Mononuclear cell (primary cell): Measurements from ENCODE around the gene ACLY. TPM values are rescaled to one million over a fixed set of nuclear protein-coding genes. Genes with fewer than 3 reads are reported as not detected.

Source experiments
- H3K27me3 ChIP-seq: 2 replicates; pipeline ENCODE4 v1.6.0; 2011; ENCODE audit warnings: low read length, control low read depth; ENCODE audit not compliant: insufficient read depth
- H3K4me1 ChIP-seq: 2 replicates; pipeline ENCODE4 v1.5.1; 2011; ENCODE audit warnings: mild to moderate bottlenecking, low read length, control low read depth; ENCODE audit not compliant: insufficient read depth
- H3K4me3 ChIP-seq: 2 replicates; pipeline ENCODE4 v1.5.1; 2011; ENCODE audit warnings: mild to moderate bottlenecking, low read length, moderate library complexity
- H3K9me3 ChIP-seq: 2 replicates; pipeline ENCODE4 v1.5.1; 2011; ENCODE audit warnings: low read depth, mild to moderate bottlenecking, control low read depth, low read length
- total RNA-seq: library from RNA; depleted of rRNA; stranded (reverse); fragments of >200 nt; gene quantifications from one replicate; pipeline ENCODE4 v1.2.3, GENCODE V29; 2012

The ACLY gene
- total RNA-seq, result 23.8 TPM

DNA sequence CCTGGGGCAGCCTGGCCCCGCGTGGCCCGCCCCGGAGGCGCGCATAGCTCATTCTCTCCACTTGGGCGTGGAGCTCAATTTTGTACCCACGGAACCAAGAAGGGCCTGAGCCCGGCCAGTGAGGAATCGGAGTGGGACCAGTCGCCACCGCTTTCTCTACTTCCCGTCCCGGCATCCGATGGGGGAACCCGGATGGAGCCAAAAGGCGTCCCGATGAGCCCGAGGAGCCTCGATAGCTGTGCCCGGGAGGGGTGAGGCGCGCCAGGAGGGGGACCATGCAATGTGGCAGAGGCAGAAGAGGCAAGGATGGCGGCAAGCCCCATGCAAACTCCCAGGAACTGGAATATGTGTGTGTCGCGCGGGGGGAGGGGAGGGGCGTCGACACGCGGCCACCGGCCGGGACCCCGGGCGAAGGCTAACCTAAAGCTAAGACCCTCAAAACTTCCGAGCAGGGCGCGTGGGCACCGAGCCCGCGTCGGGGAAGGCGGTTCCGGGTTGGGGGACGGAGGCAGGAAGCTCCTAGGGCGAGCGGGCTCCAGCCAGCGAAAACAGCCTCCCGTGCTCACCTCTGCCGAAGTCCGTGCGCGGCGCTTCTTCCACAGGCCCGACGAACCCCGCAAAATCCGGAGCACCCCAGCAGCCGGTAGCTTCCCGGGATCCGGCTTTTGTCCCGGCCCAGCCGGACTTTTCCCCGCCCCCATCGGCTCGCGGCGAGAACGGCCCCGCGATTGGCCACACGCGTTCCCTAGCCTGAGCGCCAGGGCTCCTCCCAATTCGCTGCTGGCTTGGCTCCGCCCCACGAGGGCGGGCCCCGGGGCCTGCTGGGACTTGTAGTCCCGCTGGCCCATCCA is at the start of gene ACLY:
Gene ACLY, minus strand, starts transcription at position 638 of the 851 bp plus-strand sequence. CDS start 5,078 bp downstream, outside the sequence.
- Histone ChIP-seq H3K27me3 (no peaks in the 10 kb centered on the region), H3K4me3 (peak within 1 kb of the TSS; percentile 82), H3K4me1 (peaks cover 36% of the 10 kb centered on the region), H3K9me3 (no peaks in the 10 kb centered on the region)

DNA sequence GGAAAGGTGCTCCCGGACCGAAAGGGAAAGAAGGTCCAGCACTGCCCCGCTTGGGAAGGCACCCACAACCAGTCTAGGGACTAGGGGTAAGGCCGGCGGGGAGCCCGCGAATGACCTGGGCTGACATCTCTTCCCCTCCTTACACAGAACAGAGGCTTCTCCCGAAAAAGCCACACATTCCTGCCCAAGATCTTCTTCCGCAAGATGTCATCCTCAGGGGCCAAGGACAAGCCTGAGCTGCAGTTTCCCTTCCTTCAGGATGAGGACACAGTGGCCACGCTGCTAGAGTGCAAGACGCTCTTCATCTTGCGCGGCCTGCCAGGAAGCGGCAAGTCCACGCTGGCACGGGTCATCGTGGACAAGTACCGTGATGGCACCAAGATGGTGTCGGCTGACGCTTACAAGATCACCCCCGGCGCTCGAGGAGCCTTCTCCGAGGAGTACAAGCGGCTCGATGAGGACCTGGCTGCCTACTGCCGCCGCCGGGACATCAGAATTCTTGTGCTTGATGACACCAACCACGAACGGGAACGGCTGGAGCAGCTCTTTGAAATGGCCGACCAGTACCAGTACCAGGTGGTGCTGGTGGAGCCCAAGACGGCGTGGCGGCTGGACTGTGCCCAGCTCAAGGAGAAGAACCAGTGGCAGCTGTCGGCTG is 49.3 kb upstream of the ACLY start:
- no peaks in the 10 kb centered on the region for H3K9me3 ChIP-seq
- no peak overlapping the region for H3K4me3 ChIP-seq

GRCh38 chr17:41967141-41967920 is 48.6 kb upstream of the ACLY start:
- peaks cover 34% of the 10 kb centered on the region for H3K4me1 ChIP-seq
- H3K9me3 ChIP-seq, result no peaks in the 10 kb centered on the region
- no peaks in the 10 kb centered on the region for H3K27me3 ChIP-seq
- peak overlapping the region; percentile 80 for H3K4me3 ChIP-seq

More for the DNA sequence above, 49.3 kb upstream of the ACLY start:
- no peaks in the 10 kb centered on the region for H3K27me3 ChIP-seq
- peaks cover 34% of the 10 kb centered on the region for H3K4me1 ChIP-seq

- Histone ChIP-seq H3K27me3 (no peaks in the 10 kb centered on the region), H3K4me3 (peak within 1 kb of the TSS; percentile 80), H3K9me3 (no peaks in the 10 kb centered on the region), H3K4me1 (peaks cover 34% of the 10 kb centered on the region)
These were observed 47.9 kb upstream of the ACLY start, which contains the start of gene CNP for GRCh38 chr17:41966463-41967140. Gene CNP, plus strand, starts transcription at chr17:41966795. Its CDS starts 90 bp downstream, at chr17:41966885.

GRCh38 chr17:41965694-41966462 is 47.1 kb upstream of the ACLY start:
- Histone ChIP-seq H3K4me3 (peak overlapping the region; percentile 80), H3K4me1 (peaks cover 32% of the 10 kb centered on the region), H3K27me3 (no peaks in the 10 kb centered on the region), H3K9me3 (no peaks in the 10 kb centered on the region)

DNA sequence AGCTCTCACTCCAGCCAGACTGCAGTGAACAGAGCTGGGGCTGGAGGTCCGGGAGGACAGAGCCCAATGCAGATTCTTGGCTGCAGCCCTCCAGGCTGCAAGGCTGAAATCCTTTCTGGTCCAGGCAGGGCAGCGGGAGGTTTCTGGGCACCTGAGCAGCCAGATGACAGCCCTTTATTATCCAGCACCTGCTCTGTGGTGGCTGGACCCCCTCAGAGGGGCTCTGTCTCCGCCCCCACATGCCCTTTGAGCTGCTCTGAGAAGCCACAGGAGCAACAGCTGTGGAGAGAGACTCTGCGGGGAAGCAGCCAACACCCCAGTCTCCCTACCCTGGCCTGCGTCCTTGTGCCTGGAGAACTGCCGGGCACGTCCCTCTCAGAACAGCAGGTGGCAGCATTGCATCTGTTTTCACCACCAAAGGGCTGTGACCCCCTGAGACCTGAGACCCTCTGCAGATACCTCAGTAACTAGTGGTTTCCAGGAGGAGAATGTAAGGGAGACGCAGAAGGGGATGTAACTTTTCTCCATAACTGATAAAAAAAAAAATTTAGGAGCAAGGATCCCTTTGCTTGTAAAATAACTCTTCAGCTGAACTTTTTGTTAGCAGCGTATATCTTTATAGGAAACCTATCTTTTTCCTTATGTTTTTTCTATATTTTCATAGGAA is 44.1 kb upstream of the ACLY start:
- Histone ChIP-seq H3K4me3 (no peak overlapping the region), H3K4me1 (peaks cover 23% of the 10 kb centered on the region), H3K27me3 (no peaks in the 10 kb centered on the region), H3K9me3 (no peaks in the 10 kb centered on the region)

DNA sequence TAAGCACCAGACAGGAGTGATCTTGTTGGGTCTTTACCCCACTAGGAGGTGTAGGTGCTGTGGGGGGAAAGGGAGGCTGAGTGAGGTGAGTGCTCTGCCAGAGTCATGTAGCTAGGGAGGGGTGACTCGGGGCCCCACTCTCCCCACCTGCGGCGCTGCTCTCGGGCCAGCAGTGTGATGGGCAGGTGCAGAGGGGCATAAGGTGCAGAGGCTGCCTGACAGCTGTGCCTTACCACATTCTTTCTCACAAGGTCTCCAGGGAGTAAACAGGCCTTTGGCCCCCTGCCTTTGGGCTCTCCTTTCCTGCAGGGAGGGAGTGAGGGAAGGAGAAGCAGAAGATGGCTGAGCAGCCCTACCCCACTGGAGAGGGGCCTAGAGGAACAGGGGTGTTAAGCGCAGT is 43.4 kb upstream of the ACLY start:
- Histone ChIP-seq H3K4me1 (peaks cover 15% of the 10 kb centered on the region), H3K9me3 (no peaks in the 10 kb centered on the region), H3K4me3 (no peak overlapping the region), H3K27me3 (no peaks in the 10 kb centered on the region)

- H3K4me1 ChIP-seq, result no peaks in the 10 kb centered on the region
- no peaks in the 10 kb centered on the region for H3K27me3 ChIP-seq
- no peaks in the 10 kb centered on the region for H3K9me3 ChIP-seq
- no peak overlapping the region for H3K4me3 ChIP-seq
These were observed 40.8 kb upstream of the ACLY start for GRCh38 chr17:41959336-41960095.

GRCh38 chr17:41959030-41959335 is 40.2 kb upstream of the ACLY start:
- no peaks in the 10 kb centered on the region for H3K4me1 ChIP-seq
- H3K4me3 ChIP-seq, result no peak overlapping the region
- no peaks in the 10 kb centered on the region for H3K27me3 ChIP-seq
- H3K9me3 ChIP-seq, result no peaks in the 10 kb centered on the region

GRCh38 chr17:41957869-41958439 is 39.2 kb upstream of the ACLY start:
- Histone ChIP-seq H3K27me3 (no peaks in the 10 kb centered on the region), H3K9me3 (no peaks in the 10 kb centered on the region), H3K4me3 (no peak overlapping the region), H3K4me1 (no peaks in the 10 kb centered on the region)

DNA sequence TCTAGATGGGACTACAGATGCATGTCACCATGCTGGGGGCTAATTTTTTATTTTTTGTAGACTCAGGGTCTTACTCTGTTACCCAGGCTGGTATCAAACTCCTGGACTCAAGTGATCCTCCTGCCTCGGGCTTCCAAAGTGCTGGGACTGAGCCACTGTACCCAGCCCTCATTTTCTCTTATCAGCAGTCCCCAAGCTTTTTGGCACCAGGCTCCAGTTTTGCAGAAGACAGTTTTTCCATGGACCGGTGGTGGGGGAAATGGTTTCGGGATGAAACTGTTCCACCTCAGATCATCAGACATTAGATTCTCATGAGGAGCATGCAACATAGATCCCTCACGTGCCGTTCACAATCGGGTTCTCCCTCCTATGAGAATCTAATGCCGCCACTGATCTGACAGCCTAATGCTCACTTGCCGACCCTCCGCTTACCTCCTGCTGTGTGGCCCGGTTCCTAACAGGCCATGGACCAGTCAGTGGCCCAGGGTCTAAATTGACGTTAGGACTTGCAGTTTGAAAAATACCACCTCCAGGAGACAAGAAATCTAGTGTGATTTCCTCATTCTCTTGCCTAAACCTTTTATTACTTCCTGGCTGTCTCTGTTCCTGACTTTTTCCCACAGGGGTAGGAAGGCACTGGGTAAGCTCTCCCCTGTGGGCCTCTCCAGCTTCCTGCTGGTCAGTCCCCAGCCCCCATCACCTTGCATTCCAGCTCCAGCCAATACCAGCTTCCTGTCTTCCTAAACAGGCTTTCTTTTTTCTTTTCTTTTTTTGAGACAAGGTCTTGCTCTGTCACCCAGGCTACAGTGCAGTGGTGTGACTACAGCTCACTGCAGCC is 38.5 kb upstream of the ACLY start:
- Histone ChIP-seq H3K4me3 (no peak overlapping the region), H3K4me1 (no peaks in the 10 kb centered on the region), H3K9me3 (no peaks in the 10 kb centered on the region), H3K27me3 (no peaks in the 10 kb centered on the region)

DNA sequence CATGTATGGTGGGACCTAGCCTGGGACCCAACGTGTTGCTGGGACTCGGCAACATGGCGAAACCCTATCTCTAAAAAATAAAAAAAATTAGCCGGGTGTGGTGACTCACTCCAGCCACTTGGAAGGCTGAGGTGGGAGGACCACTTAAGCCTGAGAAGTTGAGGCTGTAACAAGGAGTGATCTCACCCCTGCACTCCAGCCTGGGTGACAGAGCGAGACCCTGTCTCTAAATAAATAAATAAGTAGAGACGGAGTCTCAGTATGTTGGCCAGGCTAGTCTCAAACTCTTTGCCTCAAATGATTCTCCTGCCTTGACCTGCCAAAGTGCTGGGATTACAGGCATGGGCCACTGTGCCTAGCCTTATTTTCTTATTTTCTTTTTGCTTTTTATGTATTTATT is 37.8 kb upstream of the ACLY start:
- Histone ChIP-seq H3K4me3 (no peak overlapping the region), H3K27me3 (no peaks in the 10 kb centered on the region), H3K9me3 (no peaks in the 10 kb centered on the region), H3K4me1 (no peaks in the 10 kb centered on the region)
